ENCODE data around the gene POMT2.
A peak's percentile ranks its signal among the peaks of the same experiment; 100 is the strongest.
"Not testable (repeated sequence)": the region's sequence is repeated elsewhere in the genome, so short reads cannot be mapped to it uniquely, and the experiment has no call there.

POMT2 gene

GRCh38 chr14:77320238-77320935 is at the start of gene POMT2:
TSS of gene POMT2 (minus strand) at chr14:77320883. CDS start at chr14:77320681, 202 bp downstream.
- DNase-seq: peak; percentile 78

GRCh38 chr14:77369285-77369684 is 48.6 kb upstream of the POMT2 start:
- no peak for DNase-seq

- DNase-seq: no peak
Observed at GRCh38 chr14:77364146-77364545, 43.5 kb upstream of the POMT2 start.

- no peak for DNase-seq
Observed at GRCh38 chr14:77359626-77360025, 38.9 kb upstream of the POMT2 start.

- no peak for DNase-seq
Observed at GRCh38 chr14:77356899-77357298, 36.2 kb upstream of the POMT2 start.

GRCh38 chr14:77355811-77356210 is 35.1 kb upstream of the POMT2 start:
- no peak for DNase-seq

GRCh38 chr14:77353469-77354141 is 32.9 kb upstream of the POMT2 start:
- DNase-seq: no peak

GRCh38 chr14:77347751-77348150 is 27.1 kb upstream of the POMT2 start:
- no peak for DNase-seq

- no peak for DNase-seq
Observed at GRCh38 chr14:77346495-77346894, 25.8 kb upstream of the POMT2 start.

- DNase-seq: no peak
Observed at GRCh38 chr14:77344377-77344996, 23.8 kb upstream of the POMT2 start.

- DNase-seq: peak; percentile 18
Observed at GRCh38 chr14:77343662-77344061, 23.0 kb upstream of the POMT2 start.

- no peak for DNase-seq
Observed at GRCh38 chr14:77342726-77343397, 22.2 kb upstream of the POMT2 start.

- DNase-seq: no peak
Observed at GRCh38 chr14:77340389-77340788, 19.7 kb upstream of the POMT2 start.

GRCh38 chr14:77339407-77339806 is 18.7 kb upstream of the POMT2 start:
- no peak for DNase-seq

GRCh38 chr14:77338302-77338701 is 17.6 kb upstream of the POMT2 start:
- no peak for DNase-seq

GRCh38 chr14:77337880-77338279 is 17.2 kb upstream of the POMT2 start:
- DNase-seq: no peak

GRCh38 chr14:77337255-77337654 is 16.6 kb upstream of the POMT2 start:
- not testable (repeated sequence) for DNase-seq

- no peak for DNase-seq
Observed at GRCh38 chr14:77335576-77335975, 14.9 kb upstream of the POMT2 start.

GRCh38 chr14:77329872-77330271 is 9.2 kb upstream of the POMT2 start:
- DNase-seq: no peak

- DNase-seq: no peak
Observed at GRCh38 chr14:77327111-77327510, 6.4 kb upstream of the POMT2 start.

- DNase-seq: no peak
Observed at GRCh38 chr14:77325746-77326094, 5.0 kb upstream of the POMT2 start.

- DNase-seq: no peak
Observed at GRCh38 chr14:77324816-77325745, 4.4 kb upstream of the POMT2 start.

GRCh38 chr14:77324289-77324688 is 3.6 kb upstream of the POMT2 start:
- DNase-seq: no peak
